A549 (cell line): Measurements from ENCODE around the gene DRAXIN. TPM values are rescaled to one million over a fixed set of nuclear protein-coding genes. Genes with fewer than 3 reads are reported as not detected.

ENCODE experiments used
- ATAC-seq, 2 experiments: fragments of 200-7000 bp in 1 of 2; fragments of >200 bp in 1 of 2; cut with Nextera tagmentation in 1 of 2; cut with Tn5 transposase in 1 of 2; 3 replicates each; pipeline versions ENCODE4 v1.8.0 to v1.9.1; 2018 to 2020; ENCODE audit warnings: mild to moderate bottlenecking in 1 of 2, moderate library complexity in 1 of 2
- CTCF ChIA-PET: fragments of 300-600 bp; sonication (Branson Sonifier 250); formaldehyde crosslinking; extraction: SDS; loops from one replicate; lab custom pipeline; 2021; ENCODE audit warnings: antibody characterized with exemption, inconsistent platforms; lab: Yijun Ruan, JAX
- POLR2A ChIA-PET: fragments of 350-600 bp; formaldehyde crosslinking; extraction: SDS; loops from one replicate; lab custom pipeline; 2021; ENCODE audit warnings: antibody characterized with exemption, inconsistent platforms; lab: Yijun Ruan, JAX
- DNase-seq, 2 experiments: peaks; one replicate each; pipeline versions ENCODE4 v3.0.0 to v3.0.0-alpha.2; 2011 to 2016; ENCODE audit warnings: low read depth in 1 of 2, low spot score in 1 of 2
- FAIRE-seq: peaks from 2 replicates; lab custom pipeline; 2011; peaks lifted over from hg19 to GRCh38; lab: Jason Lieb, UNC
- H3K27ac ChIP-seq, 2 experiments: fragments of >200 bp; sonication (Bioruptor Twin); formaldehyde crosslinking; 3 replicates each; pipeline ENCODE4 v1.5.1; 2016 to 2017
- H3K4me1 ChIP-seq: fragments of >200 bp; sonication (Bioruptor Twin); formaldehyde crosslinking; 3 replicates; pipeline ENCODE4 v1.6.1; 2016
- H3K4me2 ChIP-seq: fragments of >200 bp; sonication (Bioruptor Twin); formaldehyde crosslinking; 3 replicates; pipeline ENCODE4 v1.6.1; 2016
- H3K4me3 ChIP-seq: fragments of >200 bp; sonication (Bioruptor Twin); formaldehyde crosslinking; 3 replicates; pipeline ENCODE4 v1.5.1; 2016
- H3K9me3 ChIP-seq: fragments of >200 bp; sonication (Bioruptor Twin); formaldehyde crosslinking; 3 replicates; pipeline ENCODE4 v1.6.1; 2016
- CTCF ChIP-seq: fragments of >200 bp; sonication (Bioruptor Twin); formaldehyde crosslinking; IDR thresholded peaks from 3 replicates; pipeline ENCODE4 v1.5.1; 2016
- ESRRA ChIP-seq: fragments of 150-350 bp; IDR thresholded peaks from 2 replicates; pipeline ENCODE4 v1.6.1; 2014; ENCODE audit warnings: mild to moderate bottlenecking, low read length, borderline replicate concordance
- FOXS1 ChIP-seq: fragments of 250-450 bp; sonication (Bioruptor Pico); IDR thresholded peaks from 2 replicates; pipeline ENCODE4 v1.5.0; 2020; ENCODE audit warnings: mild to moderate bottlenecking, moderate library complexity
- GATA3 ChIP-seq: IDR thresholded peaks from 2 replicates; pipeline ENCODE4 v1.6.1; 2012; ENCODE audit warnings: borderline replicate concordance
- HDAC2 ChIP-seq: fragments of 200-600 bp; sonication (generic); IDR thresholded peaks from 2 replicates; pipeline ENCODE4 v1.6.1; 2016
- HOXB13 ChIP-seq: fragments of 250-450 bp; sonication (Bioruptor Pico); IDR thresholded peaks from 2 replicates; pipeline ENCODE4 v1.5.0; 2020; ENCODE audit warnings: low read depth, mild to moderate bottlenecking, moderate library complexity
- JUN ChIP-seq, 2 experiments: fragments of >200 bp; sonication (Bioruptor Twin); formaldehyde crosslinking; IDR thresholded peaks; 2 replicates in 1 of 2; 3 replicates in 1 of 2; pipeline ENCODE4 v1.6.1; 2016 to 2017
- KDM1A ChIP-seq: fragments of 200-600 bp; sonication (generic); IDR thresholded peaks from 2 replicates; pipeline ENCODE4 v1.6.1; 2016; ENCODE audit warnings: low read depth, mild to moderate bottlenecking
- MAZ ChIP-seq: fragments of 150-350 bp; IDR thresholded peaks from 2 replicates; pipeline ENCODE4 v1.6.1; 2014; ENCODE audit warnings: antibody characterized with exemption, low read depth, low read length, borderline replicate concordance
- NPAS2 ChIP-seq: fragments of 250-450 bp; sonication (Bioruptor Pico); IDR thresholded peaks from 2 replicates; pipeline ENCODE4 v1.8.0; 2022; ENCODE audit warnings: mild to moderate bottlenecking, moderate library complexity, borderline replicate concordance
- NR3C1 ChIP-seq: fragments of >200 bp; sonication (Bioruptor Twin); formaldehyde crosslinking; IDR thresholded peaks from 3 replicates; pipeline ENCODE4 v1.6.1; 2017
- POLR2A ChIP-seq: IDR thresholded peaks from 2 replicates; pipeline ENCODE4 v1.6.1; 2012; ENCODE audit warnings: mild to moderate bottlenecking, low read length
- POLR2AphosphoS2 ChIP-seq: conservative IDR thresholded peaks from 2 replicates; pipeline ENCODE4 v1.6.1; 2012; ENCODE audit warnings: low read length, improper control_type of control experiment, inconsistent platforms
- RAD21 ChIP-seq, 2 experiments: fragments of >200 bp in 1 of 2; sonication (Bioruptor Twin) in 1 of 2; formaldehyde crosslinking in 1 of 2; IDR thresholded peaks in 1 of 2; conservative IDR thresholded peaks in 1 of 2; 2 replicates in 1 of 2; 3 replicates in 1 of 2; pipeline ENCODE4 v1.6.1; 2012 to 2018; ENCODE audit warnings: inconsistent platforms in 1 of 2
- SMC3 ChIP-seq: fragments of >200 bp; sonication (Bioruptor Twin); formaldehyde crosslinking; IDR thresholded peaks from 3 replicates; pipeline ENCODE4 v1.6.1; 2018; ENCODE audit warnings: inconsistent platforms
- SREBF2 ChIP-seq: fragments of 450-650 bp; IDR thresholded peaks from 2 replicates; pipeline ENCODE4 v1.6.1; 2014; ENCODE audit warnings: mild to moderate bottlenecking, moderate library complexity
- TFCP2L1 ChIP-seq: fragments of 250-450 bp; sonication (Bioruptor Pico); IDR thresholded peaks from 2 replicates; pipeline ENCODE4 v1.5.0; 2021; ENCODE audit warnings: mild to moderate bottlenecking
- TP53 ChIP-seq: fragments of 250-450 bp; sonication (Bioruptor Pico); IDR thresholded peaks from 2 replicates; pipeline ENCODE4 v1.5.0; 2021; ENCODE audit warnings: mild to moderate bottlenecking, moderate library complexity
- ZFP36 ChIP-seq: fragments of 450-650 bp; IDR thresholded peaks from 2 replicates; pipeline ENCODE4 v1.6.1; 2014; ENCODE audit warnings: borderline replicate concordance; ENCODE audit not compliant: partially characterized antibody
- ZSCAN20 ChIP-seq: fragments of 250-450 bp; sonication (Bioruptor Pico); IDR thresholded peaks from 2 replicates; pipeline ENCODE4 v1.8.0; 2022; ENCODE audit warnings: mild to moderate bottlenecking, moderate library complexity
- WGBS: methylation state at CpG from one replicate; pipeline ENCODE4 v1.1.6; 2017; ENCODE audit errors: missing lambda C conversion rate; 5-methylcytosine and 5-hydroxymethylcytosine counted together
- polyA plus RNA-seq, 4 experiments: library from polyadenylated mRNA; depleted of rRNA in 3 of 4; stranded (reverse); fragments of >200 nt; fragmentation: RNase III in 1 of 4; extraction: RNeasy Plus Mini Kit Qiagen cat#74134 plus additional on column Dnase treatment in 1 of 4; gene quantifications; 2 replicates in 3 of 4; 3 replicates in 1 of 4; pipeline ENCODE4 v1.2.3, GENCODE V29; 2011 to 2017
- TF ChIP-seq, protein P1 (sequence below): fragments of 450-650 bp; IDR thresholded peaks from 2 replicates; pipeline ENCODE4 v1.6.1; 2014; ENCODE audit warnings: antibody characterized with exemption
- TF ChIP-seq, protein P2 (sequence below): fragments of 150-350 bp; IDR thresholded peaks from 2 replicates; pipeline ENCODE4 v1.6.1; 2014; ENCODE audit warnings: low read depth, mild to moderate bottlenecking, low read length

The DRAXIN gene
- polyA plus RNA-seq, 2 of the 4 experiments (the other 2 are of a cell fraction) = 0.03 TPM; not detected in 1

DNA sequence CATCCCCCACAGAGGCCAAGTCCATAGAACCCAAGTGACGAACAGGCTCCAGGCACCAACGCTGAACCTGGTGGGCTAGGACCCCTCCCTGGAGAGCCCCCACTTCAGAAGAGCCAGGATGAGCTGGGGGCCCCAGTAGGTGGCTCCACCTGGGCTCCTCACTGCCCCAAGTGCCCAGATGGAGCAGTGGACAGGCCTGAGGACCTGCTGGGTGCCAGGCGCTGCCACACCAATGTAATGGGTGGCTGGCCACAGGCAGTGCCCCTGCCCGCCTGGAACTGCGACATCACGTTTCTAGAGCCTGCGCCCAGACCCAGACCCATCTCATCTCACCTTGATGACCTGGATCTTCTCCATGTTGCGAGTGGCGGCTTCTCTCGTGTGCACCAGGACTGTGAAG is 16.2 kb upstream of the DRAXIN start:
- ATAC-seq (0 out of 6 replicates have a peak, but pooled peaks of 1 of the 2 experiments have one; percentile 54), FAIRE-seq (no peak), DNase-seq (no peak)
- POLR2A ChIA-PET = no interaction called here
- Histone ChIP-seq H3K27ac (no peak overlapping the region), H3K4me1 (no peaks in the 10 kb centered on the region), H3K9me3 (no peaks in the 10 kb centered on the region)
- 91% methylated on average over 5 of the region's 10 CpGs for WGBS
- CTCF ChIA-PET = interaction anchor here (1.9 to 6.9 kb wide), 2 partner anchors 12 to 44 kb away, joined by 5 to 35 read pairs; partner anchors contain the start of gene FBXO6
- TF ChIP-seq, protein P1, sequence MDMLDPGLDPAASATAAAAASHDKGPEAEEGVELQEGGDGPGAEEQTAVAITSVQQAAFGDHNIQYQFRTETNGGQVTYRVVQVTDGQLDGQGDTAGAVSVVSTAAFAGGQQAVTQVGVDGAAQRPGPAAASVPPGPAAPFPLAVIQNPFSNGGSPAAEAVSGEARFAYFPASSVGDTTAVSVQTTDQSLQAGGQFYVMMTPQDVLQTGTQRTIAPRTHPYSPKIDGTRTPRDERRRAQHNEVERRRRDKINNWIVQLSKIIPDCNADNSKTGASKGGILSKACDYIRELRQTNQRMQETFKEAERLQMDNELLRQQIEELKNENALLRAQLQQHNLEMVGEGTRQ = no peak
- TF ChIP-seq SREBF2 (no peak), FOXS1 (no peak)
- TF ChIP-seq, all 56 proteins: peak for 0
- Histone ChIP-seq H3K4me2 (no peak overlapping the region), H3K4me3 (no peak overlapping the region)

DNA sequence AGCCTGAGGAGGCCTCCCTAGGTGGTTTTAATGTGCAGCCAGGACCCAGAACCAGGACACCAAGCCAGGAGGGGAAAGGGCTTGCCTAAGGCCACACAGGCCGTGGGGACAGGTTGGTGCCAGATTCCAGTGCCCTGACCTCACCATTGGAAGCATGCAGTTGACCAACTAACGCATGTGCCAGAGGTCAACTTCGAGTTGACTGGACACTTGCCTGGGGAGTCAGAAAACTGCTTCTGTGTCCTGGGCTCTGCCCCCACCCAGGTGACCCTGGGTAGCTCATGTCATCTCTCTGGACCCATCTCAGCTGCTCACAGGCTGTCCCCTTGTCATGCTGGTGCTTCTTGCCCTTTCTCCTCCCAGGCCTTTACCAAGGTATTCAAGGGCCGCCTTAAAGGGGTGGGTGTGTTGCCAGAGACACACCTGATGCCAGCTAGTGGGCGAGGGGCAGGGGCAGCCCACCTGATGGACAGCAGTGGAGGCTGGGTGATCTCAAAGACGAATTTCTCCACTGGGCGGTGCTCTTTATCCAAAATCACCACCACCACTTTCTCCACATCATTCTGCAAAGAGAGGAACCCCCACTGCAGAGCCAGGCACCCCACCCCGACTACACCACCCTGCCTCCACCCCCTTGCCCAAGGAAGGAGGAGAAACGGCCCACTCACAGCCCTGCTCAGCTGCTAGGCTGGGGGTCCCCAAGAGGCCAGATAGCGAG is 15.0 kb upstream of the DRAXIN start:
- H3K4me1 ChIP-seq = peaks cover under 1% of the 10 kb centered on the region; the same call in 1 of the 3 replicates
- 70% methylated on average over 5 of the region's 10 CpGs for WGBS
- no peak overlapping the region for H3K27ac ChIP-seq
- TF ChIP-seq TP53 (no peak), NR3C1 (no peak), ZSCAN20 (CRISPR knock-in tag) (no peak), RAD21 (conservative IDR thresholded peaks at IDR 0.05 in 1 of 2, IDR thresholded peaks at IDR 0.05 in 1 of 2) (peak in 1 of 2 experiments; percentile 19; a peak in 1 of 5 replicates), POLR2AphosphoS2 (no peak), POLR2A (no peak), NPAS2 (CRISPR knock-in tag) (no peak), SMC3 (0 out of 3 replicates have a peak, but pooled peaks have one; percentile 16), CTCF (no peak)
- ATAC-seq = no peak
- FAIRE-seq = no peak
- CTCF ChIA-PET = interaction anchor here (0.7 to 6.9 kb wide), 7 partner anchors 9 to 73 kb away, joined by 3 to 35 read pairs (median 3); partner anchors contain the start of gene FBXO6
- no peak for DNase-seq
- no peak overlapping the region for H3K4me2 ChIP-seq
- H3K4me3 ChIP-seq = no peak overlapping the region
- H3K9me3 ChIP-seq = no peaks in the 10 kb centered on the region
- POLR2A ChIA-PET = no interaction called here

GRCh38 chr1:11678442-11678841 is 13.1 kb upstream of the DRAXIN start:
- 93% methylated on average over 2 of the region's 2 CpGs for WGBS
- POLR2A ChIA-PET = no interaction called here
- CTCF ChIA-PET = interaction anchor here (1.3 to 6.9 kb wide), 2 partner anchors 15 to 33 kb away, joined by 4 to 35 read pairs; partner anchors contain the start of gene FBXO6

More at GRCh38 chr1:11678442-11678841, 13.1 kb upstream of the DRAXIN start:
- peaks cover 4% of the 10 kb centered on the region; the same call in 2 of the 3 replicates for H3K4me1 ChIP-seq
- TF ChIP-seq HDAC2 (no peak), TFCP2L1 (CRISPR knock-in tag) (no peak), NPAS2 (CRISPR knock-in tag) (no peak), POLR2AphosphoS2 (no peak), JUN (IDR thresholded peaks at IDR 0.05) (no peak), HOXB13 (CRISPR knock-in tag) (no peak), SMC3 (no peak), KDM1A (no peak), TP53 (no peak), MAZ (no peak), ESRRA (no peak), ZFP36 (no peak), SREBF2 (no peak), GATA3 (no peak)
- TF ChIP-seq, protein P2, sequence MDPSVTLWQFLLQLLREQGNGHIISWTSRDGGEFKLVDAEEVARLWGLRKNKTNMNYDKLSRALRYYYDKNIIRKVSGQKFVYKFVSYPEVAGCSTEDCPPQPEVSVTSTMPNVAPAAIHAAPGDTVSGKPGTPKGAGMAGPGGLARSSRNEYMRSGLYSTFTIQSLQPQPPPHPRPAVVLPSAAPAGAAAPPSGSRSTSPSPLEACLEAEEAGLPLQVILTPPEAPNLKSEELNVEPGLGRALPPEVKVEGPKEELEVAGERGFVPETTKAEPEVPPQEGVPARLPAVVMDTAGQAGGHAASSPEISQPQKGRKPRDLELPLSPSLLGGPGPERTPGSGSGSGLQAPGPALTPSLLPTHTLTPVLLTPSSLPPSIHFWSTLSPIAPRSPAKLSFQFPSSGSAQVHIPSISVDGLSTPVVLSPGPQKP = no peak
- TF ChIP-seq, all 56 proteins: peak for 0
- no peak overlapping the region for H3K27ac ChIP-seq
- H3K4me3 ChIP-seq = no peak overlapping the region
- H3K9me3 ChIP-seq = no peaks in the 10 kb centered on the region
- H3K4me2 ChIP-seq = no peak overlapping the region
- ATAC-seq (no peak), DNase-seq (no peak), FAIRE-seq (no peak)
